Uterus (tissue), 4 donors: ENCODE data around the gene MRGPRE. TPM values are rescaled to one million over a fixed set of nuclear protein-coding genes. Genes with fewer than 3 reads are reported as not detected.

Experiments
- DNase-seq, 2 donors: peaks; one replicate each; pipeline ENCODE4 v3.0.0-alpha.2; 2019 to 2020
- H3K27ac ChIP-seq, 2 donors: fragments of 200-600 bp; sonication (generic); 1 replicate in 1 of 2; 2 replicates in 1 of 2; pipeline ENCODE4 v1.5.1; 2016 to 2018
- H3K27me3 ChIP-seq, 2 donors: fragments of 200-600 bp; sonication (generic); one replicate each; pipeline ENCODE4 v1.5.1; 2018 to 2019; ENCODE audit warnings: control low read depth in 1 of 2
- H3K36me3 ChIP-seq, 2 donors: fragments of 200-600 bp; sonication (generic); one replicate each; pipeline ENCODE4 v1.5.1; 2019; ENCODE audit warnings: control low read depth in 1 of 2
- H3K4me1 ChIP-seq, 2 donors: fragments of 200-600 bp; sonication (generic); one replicate each; pipeline ENCODE4 v1.5.1; 2018 to 2019; ENCODE audit warnings: control low read depth in 1 of 2
- H3K4me3 ChIP-seq, 2 donors: fragments of 200-600 bp; sonication (generic); 1 replicate in 1 of 2; 2 replicates in 1 of 2; pipeline ENCODE4 v1.5.1; 2018 to 2019; ENCODE audit warnings: mild to moderate bottlenecking in 1 of 2
- H3K9me3 ChIP-seq, 2 donors: fragments of 200-600 bp; sonication (generic); one replicate each; pipeline ENCODE4 v1.5.1; 2019; ENCODE audit warnings: control low read depth in 1 of 2
- CTCF ChIP-seq, 4 experiments: fragments of 200-600 bp in 2 of 4; fragments of 450-650 bp in 2 of 4; sonication (generic) in 2 of 4; IDR thresholded peaks; one replicate each; pipeline ENCODE4 v1.5.1; 2016 to 2019; ENCODE audit warnings: antibody characterized with exemption in 4 of 4, mild to moderate bottlenecking in 2 of 4, moderate library complexity in 1 of 4
- POLR2A ChIP-seq, 2 donors: fragments of 450-650 bp; IDR thresholded peaks; one replicate each; pipeline ENCODE4 v1.6.1; 2016; ENCODE audit warnings: antibody characterized with exemption in 2 of 2, mild to moderate bottlenecking in 1 of 2, moderate library complexity in 1 of 2
- intact Hi-C: fragments of 100-400 bp; cut with DNase I; formaldehyde crosslinking; loops from one replicate; pipeline ENCODE4 v1.15.1; 2023; ENCODE audit warnings: low total_unique reads
- total RNA-seq, 4 donors: library from RNA; depleted of rRNA in 3 of 4; stranded (reverse); fragments of >200 nt in 3 of 4; gene quantifications; one replicate each; pipeline versions ENCODE4 v1.1.0 to v1.2.4, GENCODE V29; 2014 to 2023
- donor health status: DM: yes; HTN: yes; CAD: no.

The MRGPRE gene
- total RNA-seq, 4 donors from 2014 or later = 0.28 to 1.5 TPM; not detected in 2

GRCh38 chr11:3192511-3193372 lies 39.5 kb downstream of the MRGPRE start:
- intact Hi-C loops = no loop called here
- H3K4me3 ChIP-seq = no peak overlapping the region
- H3K27ac ChIP-seq = no peak overlapping the region
- DNase-seq = no peak
- H3K9me3 ChIP-seq = no peaks in the 10 kb centered on the region
- H3K27me3 ChIP-seq = no peaks in the 10 kb centered on the region
- no peaks in the 10 kb centered on the region for H3K4me1 ChIP-seq
- TF ChIP-seq CTCF (IDR thresholded peaks at IDR 0.05) (no peak), POLR2A (IDR thresholded peaks at IDR 0.05) (no peak)
- no peaks in the 10 kb centered on the region for H3K36me3 ChIP-seq

DNA sequence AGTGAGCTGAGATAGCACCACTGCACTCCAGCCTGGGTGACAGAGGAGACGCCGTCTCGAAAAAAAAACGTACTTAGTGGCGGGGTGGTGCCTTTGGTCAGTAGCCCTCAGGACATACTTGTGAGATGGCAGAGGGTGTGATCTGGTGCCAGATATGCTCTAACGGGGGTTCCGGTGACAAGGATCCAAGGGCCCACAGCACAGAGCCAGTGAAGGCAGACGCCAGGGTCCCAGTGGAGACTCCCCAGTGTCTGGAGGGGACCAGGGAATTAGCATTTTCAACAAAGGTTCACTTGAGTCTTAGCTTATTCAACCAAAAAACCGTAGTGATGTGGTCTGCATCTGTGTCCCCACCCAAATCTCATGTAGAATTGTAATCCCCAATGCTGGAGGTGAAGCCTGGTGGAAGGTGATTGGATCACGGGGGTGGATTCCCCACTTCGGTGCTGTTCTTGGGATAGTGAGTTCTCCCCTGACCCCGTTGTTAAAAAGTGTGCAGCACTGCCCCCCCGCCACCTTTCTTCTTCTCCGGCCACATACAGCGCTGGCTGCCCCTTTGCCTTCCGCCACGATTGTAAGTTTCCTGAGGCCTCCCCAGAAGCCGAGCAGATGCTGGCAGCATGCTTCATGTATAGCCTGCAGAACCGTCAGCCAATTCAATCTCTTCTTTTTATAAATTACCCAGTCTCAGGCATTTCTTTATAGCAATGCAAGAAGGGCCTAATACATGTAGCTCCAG lies 40.5 kb downstream of the MRGPRE start:
- Histone ChIP-seq H3K27ac (no peak overlapping the region), H3K36me3 (no peaks in the 10 kb centered on the region), H3K9me3 (no peaks in the 10 kb centered on the region), H3K4me3 (no peak overlapping the region), H3K27me3 (no peaks in the 10 kb centered on the region), H3K4me1 (no peaks in the 10 kb centered on the region)
- DNase-seq = no peak
- TF ChIP-seq CTCF (IDR thresholded peaks at IDR 0.05) (no peak), POLR2A (IDR thresholded peaks at IDR 0.05) (no peak)
- intact Hi-C loops = no loop called here

DNA sequence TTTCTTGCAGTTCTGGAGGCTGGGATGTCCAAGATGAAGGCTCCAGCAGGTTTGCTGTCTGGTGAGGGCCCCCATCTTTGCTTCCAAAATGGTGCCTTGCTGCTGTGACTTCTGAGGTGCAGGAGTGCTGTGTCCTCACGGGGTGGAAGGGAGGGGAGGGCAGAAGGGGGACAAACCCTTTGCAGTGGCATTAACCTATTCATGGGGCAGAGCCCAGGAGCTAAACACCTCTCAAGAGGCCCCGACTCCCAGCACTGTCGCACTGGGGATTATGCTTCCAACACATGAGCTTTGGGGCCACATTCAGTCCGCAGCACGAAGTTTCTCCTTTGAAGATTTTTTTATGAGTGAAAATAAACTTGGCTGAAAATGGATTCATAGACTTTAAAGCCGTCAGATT lies 41.6 kb downstream of the MRGPRE start:
- intact Hi-C loops = no loop called here
- no peak for TF ChIP-seq POLR2A (IDR thresholded peaks at IDR 0.05)
- DNase-seq = no peak
- Histone ChIP-seq H3K36me3 (no peaks in the 10 kb centered on the region), H3K4me3 (no peak overlapping the region), H3K4me1 (no peaks in the 10 kb centered on the region), H3K9me3 (no peaks in the 10 kb centered on the region), H3K27ac (no peak overlapping the region), H3K27me3 (no peaks in the 10 kb centered on the region)

GRCh38 chr11:3189886-3190583 lies 42.2 kb downstream of the MRGPRE start:
- no peak for DNase-seq
- H3K27me3 ChIP-seq = no peaks in the 10 kb centered on the region
- TF ChIP-seq CTCF (IDR thresholded peaks at IDR 0.05) = no peak
- TF ChIP-seq POLR2A (IDR thresholded peaks at IDR 0.05) = no peak
- no peaks in the 10 kb centered on the region for H3K36me3 ChIP-seq
- H3K4me3 ChIP-seq = no peak overlapping the region
- no peak overlapping the region for H3K27ac ChIP-seq
- no peaks in the 10 kb centered on the region for H3K9me3 ChIP-seq
- intact Hi-C loops = no loop called here
- H3K4me1 ChIP-seq = no peaks in the 10 kb centered on the region

DNA sequence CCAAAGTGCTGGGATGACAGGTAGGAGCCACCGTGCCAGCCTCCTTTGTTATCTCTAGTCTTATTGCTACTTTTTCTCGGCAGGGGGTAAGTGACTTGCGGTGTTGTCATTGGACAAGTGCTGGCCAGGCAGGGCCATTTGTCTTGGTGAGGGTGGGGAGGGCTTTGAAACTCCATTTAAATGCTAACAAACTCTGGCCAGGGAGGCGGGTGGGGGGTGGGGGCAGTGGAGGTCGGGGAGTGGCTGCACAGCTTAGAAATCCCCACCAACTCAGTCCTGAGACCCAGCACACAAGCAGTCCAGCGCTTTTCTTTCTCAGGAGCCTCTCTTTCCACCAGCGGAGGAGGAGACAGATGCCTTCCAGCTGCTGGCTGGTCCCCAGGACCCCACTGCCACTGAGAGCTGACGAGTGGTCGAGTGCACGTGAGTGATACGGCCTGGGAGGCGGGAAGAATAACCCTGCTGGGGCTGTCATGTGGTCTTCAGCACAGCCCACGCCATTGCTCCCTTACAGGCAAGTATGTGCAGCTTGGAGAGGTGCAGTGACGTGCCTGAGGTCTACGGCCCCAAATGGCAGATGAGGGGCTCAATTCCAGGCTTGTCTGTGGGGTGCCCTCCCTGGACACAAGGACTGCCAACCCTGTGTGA lies 42.9 kb downstream of the MRGPRE start:
- Histone ChIP-seq H3K9me3 (no peaks in the 10 kb centered on the region), H3K36me3 (no peaks in the 10 kb centered on the region), H3K4me1 (no peaks in the 10 kb centered on the region), H3K27ac (no peak overlapping the region), H3K27me3 (no peaks in the 10 kb centered on the region), H3K4me3 (no peak overlapping the region)
- TF ChIP-seq POLR2A (IDR thresholded peaks at IDR 0.05) = no peak
- TF ChIP-seq CTCF (IDR thresholded peaks at IDR 0.05) = no peak
- intact Hi-C loops = no loop called here
- DNase-seq = no peak
